ENCODE data around the gene FHIP1A. TPM values are rescaled to one million over a fixed set of nuclear protein-coding genes. Genes with fewer than 3 reads are reported as not detected.
"Not testable (repeated sequence)": the region's sequence is repeated elsewhere in the genome, so short reads cannot be mapped to it uniquely, and the experiment has no call there.

Gene FHIP1A
- polyA plus RNA-seq, 1 of the 3 experiments (the other 2 are of a cell fraction) = 1.3 TPM

- Histone ChIP-seq H2AFZ (ENCODE audit: low read depth) (no peak overlapping the region), H3K79me2 (ENCODE audit: insufficient read depth) (no peaks in the 10 kb centered on the region), H3K27me3 (ENCODE audit: insufficient read depth) (no peaks in the 10 kb centered on the region), H3K36me3 (replicated peaks in 1 of 2; ENCODE audit: control insufficient read depth in 1 of 2, insufficient read depth in 2 of 2, low read length in 1 of 2) (no peaks in the 10 kb centered on the region), H3F3A (replicated peaks; ENCODE audit: insufficient read depth) (no peaks in the 10 kb centered on the region), H3K9me3 (no peaks in the 10 kb centered on the region), H4K20me1 (ENCODE audit: insufficient read depth) (no peaks in the 10 kb centered on the region), H3K27ac (ENCODE audit: low read depth in 2 of 2, low read length in 1 of 2) (no peak overlapping the region), H3K9ac (no peak overlapping the region), H3K4me2 (no peak overlapping the region), H3K9me2 (no peaks in the 10 kb centered on the region), H3K4me1 (ENCODE audit: control insufficient read depth in 1 of 2, insufficient read depth in 2 of 2, low read depth in 1 of 2, low read length in 1 of 2) (no peaks in the 10 kb centered on the region), H3K4me3 (ENCODE audit: low read depth in 2 of 2, low read length in 1 of 2) (no peak overlapping the region)
- no peak for DNase-seq
- TF ChIP-seq PBX3 (IDR thresholded peaks at IDR 0.05) (no peak), JUND (IDR thresholded peaks at IDR 0.05) (no peak)
- ChIA-PET POLR2A (interaction anchor here (0.6 kb wide), 1 partner anchor 119 kb away, joined by 3 read pairs; no protein-coding TSS in a partner anchor), CTCF (interaction anchor here (0.6 kb wide), 1 partner anchor 988 kb away, joined by 3 read pairs; no protein-coding TSS in a partner anchor)
- WGBS (ENCODE audit: low lambda C conversion rate) = 86% methylated on average over 8 of the region's 8 CpGs
Measured at GRCh38 chr4:151402145-151402865, 6.7 kb upstream of the FHIP1A start.

- Histone ChIP-seq H3K9me3 (no peaks in the 10 kb centered on the region), H3K4me1 (ENCODE audit: control insufficient read depth in 1 of 2, insufficient read depth in 2 of 2, low read depth in 1 of 2, low read length in 1 of 2) (peaks cover 0 to 3% of the 10 kb centered on the region in 2 experiments; a peak in 1 of 4 replicates), H3K79me2 (ENCODE audit: insufficient read depth) (no peaks in the 10 kb centered on the region), H3K4me2 (no peak overlapping the region), H2AFZ (ENCODE audit: low read depth) (no peak overlapping the region), H3K9me2 (no peaks in the 10 kb centered on the region), H3K9ac (no peak overlapping the region), H4K20me1 (ENCODE audit: insufficient read depth) (no peaks in the 10 kb centered on the region), H3K27me3 (ENCODE audit: insufficient read depth) (no peaks in the 10 kb centered on the region), H3K36me3 (replicated peaks in 1 of 2; ENCODE audit: control insufficient read depth in 1 of 2, insufficient read depth in 2 of 2, low read length in 1 of 2) (no peaks in the 10 kb centered on the region), H3K4me3 (ENCODE audit: low read depth in 2 of 2, low read length in 1 of 2) (no peak overlapping the region), H3F3A (replicated peaks; ENCODE audit: insufficient read depth) (no peaks in the 10 kb centered on the region), H3K27ac (ENCODE audit: low read depth in 2 of 2, low read length in 1 of 2) (no peak overlapping the region)
- no peak for DNase-seq
- ChIA-PET POLR2A (no interaction called here), CTCF (no interaction called here)
- TF ChIP-seq CTCF (IDR thresholded peaks at IDR 0.05) = no peak
- no peak for TF ChIP-seq SIN3A (IDR thresholded peaks at IDR 0.05; ENCODE audit: borderline replicate concordance, low read depth, low read length)
- TF ChIP-seq GABPA (IDR thresholded peaks at IDR 0.05; ENCODE audit: low read depth) = no peak
- no peak for TF ChIP-seq REST (IDR thresholded peaks at IDR 0.05; ENCODE audit: low read depth, low read length)
- TF ChIP-seq GATA2 (CRISPR knock-in tag; IDR thresholded peaks at IDR 0.05) = no peak
- WGBS (ENCODE audit: low lambda C conversion rate) = 40% methylated on average over 1 of the region's 1 CpG
Measured at GRCh38 chr4:151403656-151404055, 5.3 kb upstream of the FHIP1A start.

GRCh38 chr4:151404802-151405201 is 4.2 kb upstream of the FHIP1A start:
- H3K9me2 ChIP-seq; H3K4me2 ChIP-seq; H4K20me1 ChIP-seq (ENCODE audit: insufficient read depth); H3K36me3 ChIP-seq (replicated peaks in 1 of 2; ENCODE audit: control insufficient read depth in 1 of 2, insufficient read depth in 2 of 2, low read length in 1 of 2); H3F3A ChIP-seq (replicated peaks; ENCODE audit: insufficient read depth); POLR2A ChIA-PET; H3K9me3 ChIP-seq; H3K9ac ChIP-seq; H3K4me3 ChIP-seq (ENCODE audit: low read depth in 2 of 2, low read length in 1 of 2); H3K27me3 ChIP-seq (ENCODE audit: insufficient read depth); H3K79me2 ChIP-seq (ENCODE audit: insufficient read depth); H3K4me1 ChIP-seq (ENCODE audit: control insufficient read depth in 1 of 2, insufficient read depth in 2 of 2, low read depth in 1 of 2, low read length in 1 of 2); H2AFZ ChIP-seq (ENCODE audit: low read depth); H3K27ac ChIP-seq (ENCODE audit: low read depth in 2 of 2, low read length in 1 of 2); DNase-seq: not testable (repeated sequence)
- CTCF ChIA-PET = interaction anchor here (1.3 kb wide), 1 partner anchor 199 kb away, joined by 3 read pairs; no protein-coding TSS in a partner anchor
- WGBS (ENCODE audit: low lambda C conversion rate) = 91% methylated on average over 7 of the region's 7 CpGs

Measured in SK-N-SH (cell line).